MCF 10A (cell line): ENCODE measurements around the gene TMEM236. TPM values are rescaled to one million over a fixed set of nuclear protein-coding genes. Genes with fewer than 3 reads are reported as not detected.

ENCODE experiments used
- BruUV-seq: library from RNA; stranded (reverse); fragments of 400-500 nt; replicated peaks from 2 replicates; lab custom pipeline; 2021; lab: Mats Ljungman, UMichigan
- CTCF ChIA-PET: fragments of 300-600 bp; sonication (Branson Sonifier 250); formaldehyde crosslinking; extraction: SDS; loops from one replicate; lab custom pipeline; 2021; ENCODE audit warnings: antibody characterized with exemption, inconsistent platforms; lab: Yijun Ruan, JAX
- POLR2A ChIA-PET: fragments of 300-600, 350-650 bp; sonication (Branson Sonifier 250); formaldehyde crosslinking; extraction: SDS; loops from one replicate; lab custom pipeline; 2020; ENCODE audit warnings: antibody characterized with exemption, inconsistent platforms; lab: Yijun Ruan, JAX
- DNase-seq: peaks from one replicate; pipeline ENCODE4 v3.0.0-alpha.2; 2018; ENCODE audit not compliant: unreplicated experiment
- H3K27ac Mint-ChIP-seq: one replicate; pipeline ENCODE4 v1.8.0; 2022; ENCODE audit warnings: mild to moderate bottlenecking, low read depth, mixed read lengths; ENCODE audit not compliant: unreplicated experiment
- H3K27me3 Mint-ChIP-seq: one replicate; pipeline ENCODE4 v1.8.0; 2022; ENCODE audit warnings: mixed read lengths; ENCODE audit not compliant: insufficient read depth, unreplicated experiment
- H3K36me3 Mint-ChIP-seq: one replicate; pipeline ENCODE4 v1.8.0; 2022; ENCODE audit warnings: mild to moderate bottlenecking, moderate library complexity, mixed read lengths; ENCODE audit not compliant: insufficient read depth, unreplicated experiment
- H3K4me1 Mint-ChIP-seq: one replicate; pipeline ENCODE4 v1.8.0; 2022; ENCODE audit warnings: mixed read lengths; ENCODE audit not compliant: insufficient read depth, unreplicated experiment
- H3K4me3 Mint-ChIP-seq: one replicate; pipeline ENCODE4 v1.8.0; 2022; ENCODE audit warnings: mild to moderate bottlenecking, moderate library complexity, mixed read lengths; ENCODE audit not compliant: unreplicated experiment
- H3K9me3 Mint-ChIP-seq: one replicate; pipeline ENCODE4 v1.8.0; 2022; ENCODE audit warnings: mixed read lengths; ENCODE audit not compliant: unreplicated experiment
- CTCF ChIP-seq: fragments of 200-600 bp; IDR thresholded peaks from one replicate; pipeline ENCODE4 v1.8.0; 2022; ENCODE audit warnings: antibody characterized with exemption, mild to moderate bottlenecking; ENCODE audit not compliant: unreplicated experiment
- intact Hi-C: fragments of 100-400 bp; cut with micrococcal nuclease; formaldehyde crosslinking; loops from 2 replicates; pipeline ENCODE4 v1.14.1; 2022
- total RNA-seq: library from RNA; stranded (reverse); gene quantifications from 2 replicates; pipeline ENCODE4 v1.2.3, GENCODE V29; 2022

TMEM236 gene
- total RNA-seq, 1 experiment from 2014 or later, result 0.09 TPM

DNA sequence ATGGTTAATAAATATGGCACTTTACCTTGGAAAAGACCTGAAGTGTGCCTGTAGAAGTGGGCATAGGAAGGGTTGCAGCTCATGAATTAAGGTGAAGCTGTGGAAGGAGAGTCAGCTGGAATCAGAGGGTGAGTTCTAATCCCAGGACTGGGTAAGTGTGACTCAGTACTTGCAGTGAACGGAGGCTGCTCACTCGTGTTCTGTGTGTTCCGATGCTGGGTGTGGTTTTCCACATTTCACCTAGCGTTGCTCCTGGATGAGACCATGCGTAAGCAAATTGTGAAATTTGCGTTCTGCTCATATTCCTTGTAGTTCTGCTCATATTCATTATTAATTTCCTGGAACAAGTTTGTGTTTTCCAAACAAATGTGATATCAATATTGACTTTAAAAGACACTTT, 22.4 kb upstream of the TMEM236 start:
- no peak for TF ChIP-seq CTCF
- intact Hi-C loops, result no loop called here
- POLR2A ChIA-PET, result interaction anchor here (1.4 kb wide), 1 partner anchor 86 kb away, joined by 3 read pairs; no protein-coding TSS in a partner anchor

GRCh38 chr10:17730667-17731066, 21.3 kb upstream of the TMEM236 start:
- no peak for DNase-seq
- no peak for TF ChIP-seq CTCF
- no TSS peak for BruUV-seq
- intact Hi-C loops, result no loop called here
- no peaks in the 10 kb centered on the region for H3K9me3 Mint-ChIP-seq
- ChIA-PET POLR2A (interaction anchor here (0.6 to 0.8 kb wide), 3 partner anchors 114 to 125 kb away, joined by 3 read pairs; no protein-coding TSS in a partner anchor), CTCF (interaction anchor here (0.6 to 0.7 kb wide), 2 partner anchors 12 to 146 kb away, joined by 3 to 4 read pairs; no protein-coding TSS in a partner anchor)
- no peak overlapping the region for H3K27ac Mint-ChIP-seq
- H3K4me3 Mint-ChIP-seq, result no peak overlapping the region
- H3K27me3 Mint-ChIP-seq, result no peaks in the 10 kb centered on the region
- no peaks in the 10 kb centered on the region for H3K36me3 Mint-ChIP-seq
- no peaks in the 10 kb centered on the region for H3K4me1 Mint-ChIP-seq

More for the DNA sequence above, 22.4 kb upstream of the TMEM236 start:
- H3K36me3 Mint-ChIP-seq, result no peaks in the 10 kb centered on the region
- H3K4me1 Mint-ChIP-seq, result no peaks in the 10 kb centered on the region
- CTCF ChIA-PET, result interaction anchor here (0.6 to 0.7 kb wide), 2 partner anchors 587 to 962 kb away, joined by 3 to 5 read pairs; no protein-coding TSS in a partner anchor
- no peaks in the 10 kb centered on the region for H3K27me3 Mint-ChIP-seq
- H3K4me3 Mint-ChIP-seq, result no peak overlapping the region
- peak; percentile 51 for DNase-seq
- H3K27ac Mint-ChIP-seq, result no peak overlapping the region
- BruUV-seq, result no TSS peak
- H3K9me3 Mint-ChIP-seq, result no peaks in the 10 kb centered on the region

DNA sequence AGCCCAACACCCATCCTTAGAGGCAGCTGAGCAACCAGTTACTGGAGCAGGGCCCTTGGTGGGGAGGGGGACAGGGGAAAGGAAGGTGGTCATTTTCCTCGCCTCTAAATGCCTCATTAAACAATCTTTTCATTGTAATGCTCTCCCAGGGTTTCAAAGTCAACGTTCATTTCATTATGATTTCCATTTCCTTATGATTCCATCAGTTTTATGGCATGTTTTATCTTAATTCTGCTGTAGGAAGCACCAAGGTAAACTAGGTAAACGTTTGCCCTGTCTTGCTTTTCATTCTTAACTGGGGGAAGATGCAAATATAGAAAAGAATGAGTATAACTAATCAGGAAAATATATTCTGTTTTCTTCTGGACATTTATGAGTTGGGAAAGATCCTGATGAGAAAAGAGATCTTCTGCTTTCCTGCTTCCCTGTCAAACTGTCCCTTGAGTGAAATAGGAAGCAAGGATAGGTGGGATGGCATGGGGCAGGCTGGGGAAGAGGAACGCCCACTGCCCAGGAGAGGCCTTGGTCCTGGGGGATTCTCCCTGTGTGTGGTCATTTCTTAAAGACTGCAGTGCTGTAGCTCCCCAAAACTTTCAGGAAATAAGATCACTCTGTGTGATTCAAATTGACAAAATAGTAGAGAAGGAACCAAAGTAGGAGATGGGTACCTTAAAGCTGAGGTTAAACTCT, 20.5 kb upstream of the TMEM236 start:
- H3K27ac Mint-ChIP-seq, result no peak overlapping the region
- H3K27me3 Mint-ChIP-seq, result no peaks in the 10 kb centered on the region
- H3K36me3 Mint-ChIP-seq, result no peaks in the 10 kb centered on the region
- no TSS peak for BruUV-seq
- no peaks in the 10 kb centered on the region for H3K4me1 Mint-ChIP-seq
- no peak for DNase-seq
- no peak overlapping the region for H3K4me3 Mint-ChIP-seq
- intact Hi-C loops, result no loop called here
- POLR2A ChIA-PET, result interaction anchor here (0.6 kb wide), 1 partner anchor 120 kb away, joined by 3 read pairs; no protein-coding TSS in a partner anchor
- TF ChIP-seq CTCF, result no peak
- CTCF ChIA-PET, result interaction anchor here (0.6 kb wide), 1 partner anchor 264 kb away, joined by 3 read pairs; no protein-coding TSS in a partner anchor
- H3K9me3 Mint-ChIP-seq, result no peaks in the 10 kb centered on the region

DNA sequence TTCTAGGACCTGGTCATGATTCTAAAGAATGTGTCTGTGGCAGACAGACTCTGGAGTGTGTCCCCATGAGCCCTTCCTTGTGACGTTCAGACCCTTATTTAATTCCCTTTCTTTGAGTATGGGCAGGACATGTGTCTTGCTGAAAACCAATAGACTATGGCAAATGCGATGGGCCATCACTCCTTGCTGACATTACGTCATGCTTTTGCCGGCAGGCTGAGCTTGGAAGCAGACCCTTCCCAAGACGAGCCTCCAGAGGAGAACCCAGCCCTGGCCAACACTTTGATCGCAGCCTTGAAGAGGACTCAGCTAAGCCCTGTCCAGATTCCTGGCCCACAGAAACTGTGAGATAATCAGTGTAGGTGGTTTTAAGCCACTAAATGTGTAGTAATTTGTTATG, 18.4 kb upstream of the TMEM236 start:
- TF ChIP-seq CTCF, result no peak
- H3K27ac Mint-ChIP-seq, result no peak overlapping the region
- H3K9me3 Mint-ChIP-seq, result no peaks in the 10 kb centered on the region
- CTCF ChIA-PET, result interaction anchor here (0.7 to 1.0 kb wide), 4 partner anchors 9 to 906 kb away, joined by 3 read pairs; no protein-coding TSS in a partner anchor
- no peak for DNase-seq
- BruUV-seq, result no TSS peak
- H3K4me1 Mint-ChIP-seq, result no peaks in the 10 kb centered on the region
- intact Hi-C loops, result no loop called here
- no peaks in the 10 kb centered on the region for H3K27me3 Mint-ChIP-seq
- H3K4me3 Mint-ChIP-seq, result no peak overlapping the region
- no peaks in the 10 kb centered on the region for H3K36me3 Mint-ChIP-seq
- POLR2A ChIA-PET, result no interaction called here
